Measurements from ENCODE around the gene MEF2A.

- TF ChIP-seq ZBTB9 (CRISPR knock-in tag; IDR thresholded peaks at IDR 0.05), result no peak
- TF ChIP-seq TARDBP (IDR thresholded peaks at IDR 0.05), result no peak
- TF ChIP-seq ZNF263 (CRISPR knock-in tag; IDR thresholded peaks at IDR 0.05; ENCODE audit: borderline replicate concordance), result no peak
Measured at GRCh38 chr15:99753066-99753465, 187.3 kb downstream of the MEF2A start.

Data from K562 (cell line).